ENCODE results near the gene ATXN10.

ATXN10 gene

GRCh38 chr22:45638197-45638596 lies 33.4 kb upstream of the ATXN10 start:
- H2AFZ ChIP-seq (ENCODE audit: low read depth, low read length) = no peak overlapping the region
- no peak overlapping the region for H3K4me3 ChIP-seq (ENCODE audit: low read length)
- H3K9ac ChIP-seq (ENCODE audit: low read length) = no peak overlapping the region
- H3K27me3 ChIP-seq (ENCODE audit: low read depth, low read length) = peaks cover 57% of the 10 kb centered on the region
- H3K9me3 ChIP-seq (ENCODE audit: insufficient read depth, low read length) = no peaks in the 10 kb centered on the region
- no peaks in the 10 kb centered on the region for H4K20me1 ChIP-seq (ENCODE audit: insufficient read depth, low read length)
- no peak overlapping the region for H3K27ac ChIP-seq (ENCODE audit: low read length)
- no peaks in the 10 kb centered on the region for H3K36me3 ChIP-seq (replicated peaks; ENCODE audit: low read depth, low read length)
- no peaks in the 10 kb centered on the region for H3K79me2 ChIP-seq (ENCODE audit: low read length)
- no peak overlapping the region for H3K4me2 ChIP-seq (ENCODE audit: low read length)
- no peaks in the 10 kb centered on the region for H3K4me1 ChIP-seq (ENCODE audit: low read length)
- TF ChIP-seq CTCF (IDR thresholded peaks at IDR 0.05; ENCODE audit: low read depth, low read length) (no peak), EZH2phosphoT487 (IDR thresholded peaks at IDR 0.05; ENCODE audit: low read depth) (no peak)

GRCh38 chr22:45638834-45639746 lies 32.5 kb upstream of the ATXN10 start:
- Histone ChIP-seq H3K9ac (ENCODE audit: low read length) (no peak overlapping the region), H3K4me1 (ENCODE audit: low read length) (no peaks in the 10 kb centered on the region), H3K36me3 (replicated peaks; ENCODE audit: low read depth, low read length) (no peaks in the 10 kb centered on the region), H4K20me1 (ENCODE audit: insufficient read depth, low read length) (no peaks in the 10 kb centered on the region), H3K4me2 (ENCODE audit: low read length) (no peak overlapping the region), H3K9me3 (ENCODE audit: insufficient read depth, low read length) (no peaks in the 10 kb centered on the region), H3K27ac (ENCODE audit: low read length) (no peak overlapping the region), H3K4me3 (ENCODE audit: low read length) (no peak overlapping the region), H3K79me2 (ENCODE audit: low read length) (no peaks in the 10 kb centered on the region), H2AFZ (ENCODE audit: low read depth, low read length) (no peak overlapping the region), H3K27me3 (ENCODE audit: low read depth, low read length) (peaks cover 54% of the 10 kb centered on the region)
- no peak for TF ChIP-seq EZH2phosphoT487 (IDR thresholded peaks at IDR 0.05; ENCODE audit: low read depth)
- no peak for TF ChIP-seq CTCF (IDR thresholded peaks at IDR 0.05; ENCODE audit: low read depth, low read length)

- Histone ChIP-seq H3K4me2 (ENCODE audit: low read length) (no peak overlapping the region), H3K36me3 (replicated peaks; ENCODE audit: low read depth, low read length) (no peaks in the 10 kb centered on the region), H3K27ac (ENCODE audit: low read length) (no peak overlapping the region), H3K27me3 (ENCODE audit: low read depth, low read length) (peaks cover 57% of the 10 kb centered on the region), H2AFZ (ENCODE audit: low read depth, low read length) (no peak overlapping the region), H3K4me1 (ENCODE audit: low read length) (no peaks in the 10 kb centered on the region), H3K9ac (ENCODE audit: low read length) (no peak overlapping the region), H3K4me3 (ENCODE audit: low read length) (no peak overlapping the region), H3K9me3 (ENCODE audit: insufficient read depth, low read length) (no peaks in the 10 kb centered on the region), H3K79me2 (ENCODE audit: low read length) (no peaks in the 10 kb centered on the region), H4K20me1 (ENCODE audit: insufficient read depth, low read length) (no peaks in the 10 kb centered on the region)
- no peak for TF ChIP-seq EZH2phosphoT487 (IDR thresholded peaks at IDR 0.05; ENCODE audit: low read depth)
- TF ChIP-seq CTCF (IDR thresholded peaks at IDR 0.05; ENCODE audit: low read depth, low read length) = no peak
These were observed 31.9 kb upstream of the ATXN10 start for GRCh38 chr22:45639747-45640102.

- no peaks in the 10 kb centered on the region for H4K20me1 ChIP-seq (ENCODE audit: insufficient read depth, low read length)
- no peak overlapping the region for H3K4me3 ChIP-seq (ENCODE audit: low read length)
These were observed 31.2 kb upstream of the ATXN10 start for GRCh38 chr22:45640291-45640940.

More at GRCh38 chr22:45640291-45640940, 31.2 kb upstream of the ATXN10 start:
- Histone ChIP-seq H3K79me2 (ENCODE audit: low read length) (no peaks in the 10 kb centered on the region), H2AFZ (ENCODE audit: low read depth, low read length) (no peak overlapping the region), H3K9me3 (ENCODE audit: insufficient read depth, low read length) (no peaks in the 10 kb centered on the region), H3K4me1 (ENCODE audit: low read length) (peaks cover 5% of the 10 kb centered on the region; the same call in 1 of the 2 replicates), H3K27ac (ENCODE audit: low read length) (no peak overlapping the region), H3K36me3 (replicated peaks; ENCODE audit: low read depth, low read length) (no peaks in the 10 kb centered on the region), H3K27me3 (ENCODE audit: low read depth, low read length) (peaks cover 60% of the 10 kb centered on the region), H3K4me2 (ENCODE audit: low read length) (no peak overlapping the region), H3K9ac (ENCODE audit: low read length) (no peak overlapping the region)
- TF ChIP-seq EZH2phosphoT487 (IDR thresholded peaks at IDR 0.05; ENCODE audit: low read depth) (no peak), CTCF (IDR thresholded peaks at IDR 0.05; ENCODE audit: low read depth, low read length) (no peak)

Measured in OCI-LY3 (cell line).